Measurements from ENCODE around the gene MAL. TPM values are rescaled to one million over a fixed set of nuclear protein-coding genes. Genes with fewer than 3 reads are reported as not detected.
A peak's percentile ranks its signal among the peaks of the same experiment; 100 is the strongest.

Gene MAL
- total RNA-seq, 1 experiment from 2014 or later: 0.29 TPM

DNA sequence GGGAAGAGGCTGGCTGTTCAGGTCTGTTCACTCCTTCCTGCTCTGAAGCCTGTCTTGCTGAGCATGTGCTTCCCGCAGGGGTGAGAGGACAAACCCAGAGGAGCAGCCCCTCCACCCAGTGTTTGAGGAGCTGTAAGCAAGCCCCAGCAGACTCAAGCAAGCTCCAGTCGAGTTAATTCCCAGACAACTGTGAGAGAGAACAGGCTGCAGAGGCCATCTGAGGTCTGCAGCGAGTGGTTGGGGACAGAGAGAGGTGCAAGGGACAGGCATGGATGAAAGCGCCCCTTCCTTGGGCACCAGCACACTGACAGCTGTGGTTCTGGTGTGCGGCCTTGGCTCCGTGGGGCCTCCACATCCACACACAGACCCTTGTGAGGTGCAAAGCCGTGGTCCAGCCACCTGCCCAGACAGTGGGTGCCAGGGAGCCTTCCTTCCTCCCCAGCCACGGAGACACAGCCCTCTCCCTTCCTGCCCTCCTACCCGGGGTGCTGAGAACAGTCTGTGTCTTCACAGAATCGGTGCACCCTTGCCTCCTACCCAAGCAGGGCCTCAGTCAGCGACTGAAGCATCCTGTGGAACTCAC lies 36.2 kb downstream of the MAL start:
- no peak for DNase-seq (ENCODE audit: low read depth)

DNA sequence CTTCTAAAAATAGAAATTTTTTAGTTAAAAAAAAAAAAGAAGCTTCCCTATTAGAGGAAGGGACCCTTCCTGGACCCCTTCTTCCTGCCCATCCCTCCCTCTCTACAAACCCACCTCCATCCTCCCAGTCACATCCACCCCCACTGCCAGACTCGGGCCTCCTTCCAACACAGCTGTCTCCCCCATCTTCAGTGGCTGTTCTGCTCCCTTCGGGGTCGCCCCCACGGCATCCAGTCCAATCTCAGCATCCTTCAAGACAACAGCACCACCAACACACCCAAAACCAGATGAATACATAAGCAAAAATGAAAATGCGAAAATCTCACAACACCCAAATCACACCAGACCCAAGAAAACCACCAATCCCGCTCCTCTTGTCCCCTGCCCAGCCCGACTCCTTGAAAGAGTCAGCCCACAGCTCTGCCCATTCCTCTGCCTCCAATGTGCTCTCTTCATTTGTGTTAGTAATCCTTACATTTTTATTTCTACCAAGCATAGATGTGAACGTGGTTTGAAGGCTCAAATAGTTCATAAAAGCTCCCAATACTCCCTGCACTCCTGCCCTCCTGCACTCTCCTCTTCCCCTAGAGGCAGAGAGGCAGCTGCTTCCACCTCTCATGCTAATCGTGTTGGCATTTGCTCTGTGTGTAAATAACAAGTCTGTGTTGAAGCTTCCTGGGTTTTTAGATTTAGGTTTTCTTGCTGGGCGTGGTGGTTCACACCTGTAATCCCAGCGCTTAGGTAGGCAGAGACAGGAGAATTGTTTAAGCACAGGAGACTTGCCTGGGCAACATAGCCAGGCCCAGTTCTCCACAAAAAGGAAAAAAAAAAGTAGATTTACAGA lies 37.0 kb downstream of the MAL start:
- no peak for DNase-seq (ENCODE audit: low read depth)

DNA sequence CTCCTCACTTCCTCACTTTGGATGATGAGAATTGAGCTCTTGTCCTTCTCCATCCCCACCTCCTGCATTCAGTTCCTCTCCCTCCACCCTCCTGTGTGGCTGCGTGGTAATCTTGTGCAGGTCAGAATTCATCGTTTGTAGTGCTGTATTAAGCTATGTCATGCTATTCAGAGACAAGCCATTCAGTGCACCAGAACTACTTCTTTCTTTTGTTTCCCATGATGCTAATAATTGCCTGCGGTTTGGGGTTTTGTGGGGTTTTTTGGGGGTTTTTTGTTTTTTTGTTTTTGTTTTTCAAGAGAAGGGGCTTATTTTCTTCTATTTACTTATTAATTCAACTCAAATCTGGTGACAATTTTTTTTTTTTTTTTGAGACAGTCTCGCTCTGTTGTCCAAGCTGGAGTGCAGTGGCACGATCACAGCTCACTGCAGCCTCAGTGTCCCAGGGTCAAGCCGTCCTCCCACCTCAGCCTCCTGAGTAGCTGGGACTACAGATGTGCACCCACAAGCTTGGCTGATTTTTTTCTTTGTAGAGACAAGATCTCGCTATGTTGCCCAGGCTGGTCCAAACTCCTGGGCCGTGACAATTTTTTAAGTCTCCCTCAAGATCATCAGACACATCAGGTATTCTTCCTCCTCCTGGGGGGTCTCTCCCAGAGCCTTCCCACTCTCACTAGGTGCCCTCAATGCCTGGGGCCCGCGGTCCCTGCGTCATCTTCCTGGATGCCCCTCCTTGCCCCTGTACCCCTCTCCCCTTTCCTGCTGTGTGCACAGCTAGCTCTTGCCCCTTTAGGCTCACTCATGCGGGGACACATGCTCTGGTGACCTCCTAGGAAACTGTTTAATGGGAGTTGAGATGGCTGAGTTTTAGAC lies 37.8 kb downstream of the MAL start:
- no peak for DNase-seq (ENCODE audit: low read depth)

DNA sequence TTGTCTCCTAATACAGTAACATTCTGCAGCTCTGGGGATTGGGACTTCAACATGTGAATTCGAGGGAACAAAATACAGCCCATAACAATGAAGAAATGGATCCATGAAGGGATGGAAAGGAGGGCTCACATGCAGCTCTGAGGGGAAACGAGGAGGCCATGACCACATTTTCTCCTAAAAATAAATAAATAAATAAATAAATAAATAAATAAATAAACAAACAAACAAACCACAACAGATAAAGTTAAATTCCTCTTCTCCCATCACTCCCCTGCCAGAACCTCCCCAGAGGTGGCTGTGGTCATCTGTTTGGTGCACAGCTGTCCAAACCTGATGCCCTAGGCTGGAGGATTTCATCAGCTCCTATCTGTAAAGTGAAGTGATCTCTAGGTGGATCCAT lies 42.7 kb downstream of the MAL start:
- DNase-seq (ENCODE audit: low read depth): no peak

DNA sequence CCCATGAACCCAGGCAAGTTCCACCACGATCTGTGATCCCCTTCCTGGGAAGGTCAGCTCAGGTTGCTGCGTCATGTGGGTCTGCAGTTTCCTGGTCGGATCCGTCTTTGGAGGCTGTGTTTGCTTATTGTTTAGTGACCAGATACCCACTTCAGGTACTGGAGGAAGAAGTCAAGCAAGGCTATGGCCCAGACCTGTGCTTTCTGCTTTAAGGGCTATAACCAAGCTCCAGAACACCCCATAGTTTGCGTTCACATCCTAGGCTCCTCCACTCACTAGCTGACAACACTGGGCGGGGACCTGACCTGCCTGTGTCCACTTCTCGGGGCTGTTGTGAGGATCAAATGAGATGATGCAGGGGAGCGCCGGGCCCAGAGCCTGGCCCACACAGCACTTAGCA lies 44.0 kb downstream of the MAL start:
- DNase-seq (ENCODE audit: low read depth): no peak

DNA sequence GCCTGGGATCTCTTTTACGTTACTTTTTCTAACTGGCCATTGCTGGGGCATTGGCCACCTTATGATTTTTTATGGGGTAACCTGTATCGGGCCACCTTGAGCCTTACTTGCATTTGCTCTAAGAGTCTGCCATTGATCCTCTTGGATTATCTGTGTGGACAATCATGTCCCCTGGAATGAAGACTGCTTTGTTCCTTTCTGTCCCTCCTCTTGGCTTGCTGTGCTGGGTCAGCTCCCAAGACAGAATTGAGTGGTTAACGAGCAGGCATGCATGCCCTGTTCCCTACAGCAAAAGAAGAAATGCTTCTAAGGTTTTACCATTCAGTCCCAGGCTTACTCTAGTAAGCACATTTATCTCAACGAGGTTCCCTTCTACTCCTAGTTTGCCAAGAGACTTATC lies 46.3 kb downstream of the MAL start:
- no peak for DNase-seq (ENCODE audit: low read depth)

DNA sequence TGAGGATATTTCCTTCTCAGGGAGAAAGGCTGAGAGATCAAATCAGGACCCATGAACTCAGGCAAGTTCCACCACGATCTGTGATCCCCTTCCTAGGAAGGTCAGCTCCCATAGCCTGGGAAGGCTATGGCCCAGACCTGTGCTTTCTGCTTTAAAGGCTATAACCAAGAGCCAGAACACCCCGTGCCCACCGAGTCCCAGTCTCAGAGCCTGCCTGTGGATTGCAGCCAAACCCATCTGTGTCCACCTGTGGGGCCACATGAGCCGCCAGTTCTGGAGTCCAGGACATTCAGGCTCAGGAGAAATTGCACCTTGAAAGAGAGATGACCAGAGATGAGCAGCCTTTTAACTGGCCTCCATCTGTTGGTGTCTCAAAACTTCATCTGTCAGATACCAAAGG lies 46.9 kb downstream of the MAL start:
- DNase-seq (ENCODE audit: low read depth): no peak

DNA sequence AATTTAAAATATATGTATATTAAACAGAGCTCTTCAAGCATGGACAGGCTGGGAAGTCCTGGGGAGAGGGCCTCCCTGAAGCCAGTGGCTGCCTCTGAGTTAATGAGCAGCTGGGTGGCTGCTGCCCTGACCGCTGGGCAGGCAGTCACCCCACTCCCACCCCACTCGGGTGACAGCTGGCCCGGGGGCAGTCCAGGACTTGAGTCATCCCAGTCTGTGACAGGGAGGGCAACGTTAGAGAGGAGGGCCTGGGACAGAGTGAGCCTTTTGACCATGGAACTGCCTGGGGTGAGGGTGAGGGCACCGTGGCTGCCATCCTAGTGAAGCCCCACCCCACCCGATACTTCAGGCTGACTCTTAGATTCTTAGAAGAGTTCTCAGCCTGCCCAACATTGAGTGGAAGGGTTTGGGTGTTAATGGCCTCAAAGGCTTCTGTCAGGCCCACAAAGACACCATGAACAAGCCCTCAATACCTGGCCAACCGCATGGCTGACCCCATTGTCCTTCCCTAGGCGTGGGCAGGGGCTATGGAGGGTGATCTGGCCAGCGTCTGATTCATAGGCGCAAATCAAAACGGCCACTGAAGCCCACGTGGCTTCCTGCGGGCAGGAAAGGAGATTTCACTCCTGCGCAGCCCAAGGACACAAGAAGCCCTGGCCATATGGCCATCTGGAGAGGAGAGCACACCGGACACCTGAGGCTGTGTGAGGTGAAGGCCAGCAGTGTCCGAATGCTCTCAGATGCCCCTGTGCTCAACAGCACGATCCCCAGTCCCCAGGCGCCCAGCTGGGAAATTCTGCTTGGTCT lies 48.6 kb downstream of the MAL start:
- DNase-seq (ENCODE audit: low read depth): no peak

DNA sequence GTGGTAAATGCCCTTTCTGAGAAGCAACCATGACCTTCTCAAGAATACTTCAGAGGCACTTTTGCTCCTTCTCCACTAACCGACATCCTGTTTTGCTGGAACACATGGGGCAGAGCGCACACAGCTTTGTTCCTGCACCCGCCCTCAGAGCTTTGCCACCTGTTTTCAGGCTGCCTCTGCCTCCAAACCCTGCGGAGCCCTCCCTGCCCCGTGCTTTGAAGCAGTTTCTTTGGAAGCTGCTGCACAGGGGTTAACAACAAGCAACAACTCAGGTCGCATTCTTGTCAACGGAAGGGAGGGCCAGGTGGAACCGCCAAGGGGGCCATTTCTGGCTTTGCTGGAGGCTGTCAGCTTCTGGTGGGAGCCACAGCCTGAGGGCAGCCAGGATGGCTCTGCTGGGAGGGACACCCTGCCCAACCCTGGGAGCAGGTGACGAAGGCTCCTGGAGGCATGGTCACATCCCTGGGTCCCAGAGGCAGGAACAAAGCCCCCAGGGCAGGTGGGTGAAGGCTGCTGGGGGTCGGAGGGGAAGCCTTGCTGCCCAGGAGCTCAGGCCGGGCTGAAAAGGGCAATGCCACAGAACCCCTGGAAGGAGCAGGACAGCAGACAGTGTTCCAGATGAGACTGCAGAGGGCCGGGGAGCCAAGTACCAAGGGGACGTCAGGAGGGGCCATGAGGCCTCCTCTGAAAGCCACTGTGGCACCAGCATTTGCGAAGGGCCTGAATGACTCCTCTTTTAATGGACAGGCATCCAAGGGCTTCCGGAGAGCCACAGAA lies 49.3 kb downstream of the MAL start:
- no peak for DNase-seq (ENCODE audit: low read depth)

DNA sequence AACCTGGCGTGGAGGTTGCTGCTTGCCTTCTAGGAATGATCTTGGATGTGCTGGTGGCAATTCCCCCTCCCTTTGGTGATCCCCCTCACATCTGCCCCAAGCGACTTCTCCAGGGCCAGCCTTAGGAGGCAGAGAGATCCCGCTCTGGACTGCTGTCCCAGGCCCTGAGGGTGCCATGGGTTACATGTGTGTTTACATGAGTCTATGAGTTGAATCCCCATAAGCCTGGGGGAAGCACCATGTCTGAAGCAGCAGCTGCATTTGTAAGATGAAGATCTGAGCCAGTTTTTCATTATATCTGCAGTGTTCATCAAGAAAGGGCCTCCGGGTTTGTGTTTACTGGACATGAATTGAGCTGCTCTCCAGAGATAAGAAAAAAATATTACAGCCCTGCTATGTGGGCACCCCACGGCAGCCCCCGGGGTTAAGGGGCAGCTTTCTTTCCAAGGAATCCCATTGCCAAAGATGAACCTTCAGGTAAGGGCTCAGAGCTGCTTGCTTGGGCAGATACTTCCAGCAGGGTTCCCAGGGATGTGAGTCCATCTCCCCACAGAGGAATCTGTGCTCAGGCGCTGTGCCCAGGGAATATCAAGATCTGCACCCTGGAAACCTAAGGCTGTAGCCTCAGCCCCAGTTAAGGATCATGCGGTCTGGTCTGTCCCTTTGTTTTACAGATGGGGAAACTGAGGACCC lies 50.1 kb downstream of the MAL start:
- no peak for DNase-seq (ENCODE audit: low read depth)

DNA sequence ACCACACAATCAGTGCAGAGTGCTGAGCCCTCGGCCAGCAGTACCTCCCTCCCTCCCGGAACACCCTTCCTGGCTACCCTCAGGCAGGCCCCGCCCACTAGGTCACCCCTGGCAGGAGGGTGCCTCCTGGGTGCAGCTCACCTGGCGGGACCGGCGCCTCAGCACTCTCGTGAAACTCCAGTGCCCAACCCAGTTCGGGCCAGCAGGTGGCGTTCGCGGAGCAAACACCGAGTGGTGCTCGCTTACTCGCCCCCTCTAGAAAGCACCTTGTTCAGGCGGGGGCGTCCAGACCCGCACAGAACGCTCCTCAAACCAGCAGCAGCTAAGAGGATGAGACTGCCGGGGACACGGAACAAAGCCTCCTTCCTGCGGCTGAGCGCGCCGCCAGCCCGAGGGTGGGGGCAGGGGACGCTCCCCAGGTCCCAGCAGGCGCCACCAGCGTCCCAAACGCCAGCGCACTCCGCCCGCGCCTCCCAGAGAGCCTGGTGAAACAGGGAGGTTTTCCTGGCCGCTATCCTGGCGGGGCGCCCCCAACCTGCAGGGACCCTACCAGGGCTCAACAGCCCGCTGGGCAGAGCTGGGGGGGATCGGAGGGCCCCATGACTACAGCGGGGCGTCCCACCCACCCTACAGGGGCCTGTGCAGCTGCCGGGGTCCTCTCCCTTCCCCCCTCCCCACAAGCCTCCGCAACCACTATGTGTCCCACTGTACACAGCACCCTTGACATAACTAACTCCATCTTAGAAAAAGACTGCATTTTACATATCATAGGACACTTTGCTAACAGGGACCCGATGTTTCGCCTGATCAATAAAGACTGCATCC lies 51.4 kb downstream of the MAL start:
- peak; percentile 75 for DNase-seq (ENCODE audit: low read depth)

DNA sequence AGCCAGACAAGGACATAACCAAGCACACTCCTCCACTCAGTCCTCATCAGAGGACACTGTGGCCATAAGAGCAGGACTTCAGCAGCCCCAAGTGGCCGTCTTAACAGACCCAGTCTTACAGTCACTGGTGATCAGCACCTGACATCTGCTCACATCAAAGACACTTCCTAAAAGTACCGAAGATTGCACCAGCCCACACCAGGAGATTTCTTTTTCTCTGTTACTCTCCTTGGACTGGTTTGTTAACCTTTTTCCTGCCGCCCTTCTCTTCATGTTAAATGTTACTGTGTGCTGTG lies 52.0 kb downstream of the MAL start:
- DNase-seq (ENCODE audit: low read depth): no peak

DNA sequence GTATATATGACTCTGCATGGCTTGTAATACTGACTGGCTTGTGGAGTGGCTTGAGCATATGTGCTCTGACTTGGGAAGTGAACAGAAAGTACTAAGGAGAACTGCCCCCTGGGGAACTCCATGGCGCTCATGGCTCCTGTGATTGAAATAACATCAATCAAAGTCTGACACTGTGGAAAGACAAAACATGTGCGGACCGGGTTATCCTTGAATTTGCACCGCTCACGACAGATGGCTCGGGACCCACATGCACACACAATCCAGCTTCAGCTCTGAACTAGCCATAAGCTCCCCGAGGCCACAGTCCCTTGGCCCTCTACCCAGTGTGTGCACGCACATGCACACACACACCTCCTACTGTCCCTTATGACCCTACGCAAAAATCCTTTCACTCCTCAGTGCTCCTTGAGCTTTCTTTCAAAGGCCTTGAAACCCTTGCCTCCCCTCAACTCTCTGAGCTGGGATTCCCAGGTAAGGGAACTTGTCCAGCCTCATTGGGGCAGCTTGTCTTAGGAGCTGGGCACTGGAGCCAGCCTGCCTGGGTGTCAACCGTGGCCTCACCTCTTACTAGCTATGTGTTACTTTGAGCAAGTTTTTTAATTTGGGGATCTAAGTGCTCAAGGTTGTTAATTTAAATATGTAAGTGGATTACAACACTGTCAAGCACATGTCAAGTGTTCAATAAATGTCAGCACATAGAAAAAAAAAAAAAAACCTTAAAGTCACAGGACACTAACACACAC lies 52.5 kb downstream of the MAL start:
- DNase-seq (ENCODE audit: low read depth): no peak

DNA sequence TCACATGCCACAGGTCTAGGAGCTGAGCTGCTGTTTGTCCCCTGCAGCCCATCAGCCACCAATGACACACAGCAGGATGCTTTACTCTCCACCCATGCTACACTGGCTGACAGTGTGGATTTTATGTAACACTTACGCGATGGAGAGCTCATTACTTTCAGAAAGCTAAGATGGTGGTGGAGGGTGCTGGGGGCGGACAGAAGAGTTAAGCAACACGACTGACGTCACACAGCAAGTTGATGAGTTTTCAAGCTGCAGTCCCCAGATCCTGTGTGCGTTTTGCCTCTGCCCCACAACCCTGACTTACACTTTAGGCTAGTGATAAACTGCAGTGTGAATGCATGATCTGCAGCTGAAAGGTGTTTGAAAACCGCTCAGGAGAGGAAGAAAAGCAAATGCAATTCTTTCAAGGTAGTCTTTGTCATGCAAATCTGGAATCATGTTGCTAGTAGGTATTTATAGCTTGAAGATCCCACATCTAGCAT lies 53.7 kb downstream of the MAL start:
- DNase-seq (ENCODE audit: low read depth): no peak

DNA sequence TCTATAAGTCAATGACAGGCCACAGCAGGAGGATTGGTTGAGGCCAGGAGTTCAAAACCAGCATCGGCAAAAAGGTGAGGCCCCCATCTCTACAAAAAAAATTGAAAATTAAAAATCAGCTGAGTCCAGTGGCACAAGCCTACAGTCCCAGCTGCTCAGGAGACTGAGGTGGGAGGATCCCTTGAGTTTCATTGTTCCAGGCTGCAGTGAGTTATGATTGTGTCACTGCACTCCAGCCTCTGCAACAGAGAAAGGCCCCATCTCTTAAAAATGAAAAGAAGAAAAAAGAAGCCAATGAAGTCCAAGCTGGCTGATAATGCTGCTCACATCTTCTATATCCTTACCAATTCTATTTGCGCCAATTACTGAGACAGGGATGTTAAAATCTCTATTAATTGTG lies 57.0 kb downstream of the MAL start:
- DNase-seq (ENCODE audit: low read depth): no peak

DNA sequence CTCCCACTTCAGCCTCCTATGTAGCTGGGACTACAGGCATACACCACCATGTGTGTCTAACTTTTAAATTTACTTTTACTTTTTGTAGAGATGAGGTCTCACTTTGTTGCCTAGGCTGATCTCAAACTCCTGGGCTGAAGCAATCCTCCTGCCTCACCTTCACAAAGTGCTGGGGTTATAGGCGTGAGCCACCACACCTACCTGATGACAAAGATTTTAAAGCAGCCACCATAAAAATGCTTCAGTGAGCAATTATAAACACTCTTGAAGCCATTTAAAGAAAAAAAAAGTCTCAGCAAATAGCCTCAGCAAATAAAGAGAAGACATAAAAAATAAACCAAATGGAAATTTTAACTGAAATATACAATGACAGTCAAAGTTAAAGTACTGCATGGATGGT lies 60.5 kb downstream of the MAL start:
- DNase-seq (ENCODE audit: low read depth): no peak

DNA sequence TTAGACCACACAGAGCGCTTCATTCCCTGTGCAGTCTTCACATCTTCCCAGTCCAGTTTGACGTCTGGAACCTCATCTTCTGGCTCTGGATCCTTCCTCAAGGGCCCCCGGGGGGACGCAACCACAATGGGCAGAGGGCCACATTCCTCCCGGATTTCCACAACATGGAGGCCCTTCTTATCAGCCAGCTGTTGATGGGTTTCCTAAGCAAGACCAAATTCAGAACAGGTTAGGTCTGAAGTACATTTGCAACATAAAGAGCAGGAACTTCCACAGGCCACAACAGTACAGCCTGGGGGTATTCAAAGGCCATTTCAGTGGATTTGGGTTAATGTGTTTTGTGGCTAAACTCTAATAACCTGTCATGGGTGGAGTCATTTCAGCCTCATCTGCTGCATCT lies 61.9 kb downstream of the MAL start:
- DNase-seq (ENCODE audit: low read depth): no peak

DNA sequence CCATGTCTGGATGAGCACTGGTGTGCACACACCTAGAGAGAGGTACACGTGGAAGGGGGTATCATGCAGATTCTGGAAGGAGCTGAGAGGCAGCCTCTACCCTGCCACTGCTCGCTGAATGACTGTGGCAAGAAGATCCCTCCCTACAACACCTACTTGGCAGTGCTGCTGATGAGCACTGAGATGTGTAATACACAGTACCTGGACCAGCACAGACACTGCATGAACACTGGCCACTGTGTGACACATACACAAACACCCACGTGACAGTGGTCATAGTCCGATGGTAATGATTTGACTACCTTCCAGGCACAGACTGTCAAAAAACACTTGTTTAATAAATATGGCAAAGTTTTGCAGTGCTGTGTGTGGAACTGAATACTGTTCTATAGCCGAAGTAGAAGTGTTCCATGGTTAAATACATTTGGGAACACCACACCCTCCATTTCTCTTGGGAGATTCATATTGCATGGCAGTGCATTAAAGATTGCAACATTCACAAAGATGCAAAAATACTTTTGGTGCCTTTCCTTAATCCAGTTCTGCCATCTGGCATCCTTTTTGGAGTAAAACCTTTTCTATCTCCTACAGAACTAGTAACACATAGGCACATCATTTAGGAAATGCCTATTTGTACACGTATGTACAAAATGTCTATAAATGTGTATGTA lies 66.5 kb downstream of the MAL start:
- no peak for DNase-seq (ENCODE audit: low read depth)
